Limb (tissue), 2 donors: ENCODE data around the gene SORBS1.
A peak's percentile ranks its signal among the peaks of the same experiment; 100 is the strongest.

ENCODE experiments used
- DNase-seq, 2 donors: peaks; one replicate each; pipeline ENCODE4 v3.0.0-alpha.2; 2016; ENCODE audit errors: extremely low spot score in 2 of 2

The SORBS1 gene

DNA sequence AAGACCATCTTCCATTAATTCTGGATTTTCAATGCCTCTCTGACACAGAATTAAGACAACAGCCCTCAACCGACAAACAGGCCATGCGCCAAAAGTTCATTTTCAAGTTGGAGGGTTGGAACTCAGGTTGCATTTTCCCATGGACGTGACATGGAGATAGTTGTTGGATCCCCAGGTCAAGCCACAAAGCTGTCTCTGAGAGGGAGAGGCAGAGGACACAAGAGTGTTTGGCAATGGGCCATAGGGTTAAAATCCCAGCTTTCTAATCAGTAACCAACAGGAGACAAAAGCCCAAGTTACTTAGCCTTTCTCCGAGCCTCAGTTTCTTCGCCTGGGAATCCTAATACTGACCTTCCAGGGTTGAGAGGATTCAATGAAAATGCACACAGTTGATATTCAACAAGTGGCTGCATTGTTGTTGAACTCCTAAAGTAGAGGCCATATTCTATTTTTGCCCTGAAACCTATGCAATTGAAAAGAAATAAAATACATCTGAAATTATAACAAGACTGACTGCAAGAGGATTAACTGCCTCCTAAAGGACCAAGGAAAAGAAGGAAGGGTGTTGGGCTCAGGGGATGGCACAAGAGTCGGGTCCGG lies 44.3 kb downstream of the SORBS1 start:
- DNase-seq: no peak

- DNase-seq: no peak
Measured at GRCh38 chr10:95513941-95514392, 47.2 kb downstream of the SORBS1 start.

DNA sequence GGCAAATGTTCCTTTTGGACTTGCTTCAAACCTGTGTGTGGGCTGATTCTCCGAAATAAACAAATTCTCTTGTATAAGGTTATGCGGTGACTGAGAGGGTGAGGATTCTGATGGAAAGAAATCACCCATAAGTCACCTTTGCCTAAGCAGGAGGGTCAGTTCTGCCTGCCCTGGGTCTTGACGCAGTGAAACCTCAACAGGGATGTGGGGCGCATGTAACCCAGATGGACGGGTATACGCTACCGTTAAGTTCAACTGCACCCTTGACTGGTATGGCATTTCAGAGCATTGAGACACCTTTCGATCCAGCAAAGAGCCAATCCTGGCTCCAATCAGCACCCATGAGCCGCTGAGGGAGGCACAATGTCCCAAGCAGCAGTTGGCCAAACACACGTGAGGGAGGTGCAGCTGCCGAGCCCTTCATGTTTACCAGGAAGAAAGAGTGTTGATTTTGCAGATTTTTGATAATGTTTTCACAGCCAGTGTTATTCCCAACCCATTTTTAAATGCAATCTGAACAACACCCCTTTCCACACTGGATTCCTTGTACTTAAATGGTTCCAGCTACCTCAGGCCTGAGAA lies 48.1 kb downstream of the SORBS1 start:
- DNase-seq: no peak

GRCh38 chr10:95511314-95511713 lies 49.9 kb downstream of the SORBS1 start:
- DNase-seq: no peak

GRCh38 chr10:95509251-95509650 lies 51.9 kb downstream of the SORBS1 start:
- peak in 1 of 2 donors; percentile 30 for DNase-seq

- DNase-seq: no peak
Measured at GRCh38 chr10:95508730-95509129, 52.4 kb downstream of the SORBS1 start.

DNA sequence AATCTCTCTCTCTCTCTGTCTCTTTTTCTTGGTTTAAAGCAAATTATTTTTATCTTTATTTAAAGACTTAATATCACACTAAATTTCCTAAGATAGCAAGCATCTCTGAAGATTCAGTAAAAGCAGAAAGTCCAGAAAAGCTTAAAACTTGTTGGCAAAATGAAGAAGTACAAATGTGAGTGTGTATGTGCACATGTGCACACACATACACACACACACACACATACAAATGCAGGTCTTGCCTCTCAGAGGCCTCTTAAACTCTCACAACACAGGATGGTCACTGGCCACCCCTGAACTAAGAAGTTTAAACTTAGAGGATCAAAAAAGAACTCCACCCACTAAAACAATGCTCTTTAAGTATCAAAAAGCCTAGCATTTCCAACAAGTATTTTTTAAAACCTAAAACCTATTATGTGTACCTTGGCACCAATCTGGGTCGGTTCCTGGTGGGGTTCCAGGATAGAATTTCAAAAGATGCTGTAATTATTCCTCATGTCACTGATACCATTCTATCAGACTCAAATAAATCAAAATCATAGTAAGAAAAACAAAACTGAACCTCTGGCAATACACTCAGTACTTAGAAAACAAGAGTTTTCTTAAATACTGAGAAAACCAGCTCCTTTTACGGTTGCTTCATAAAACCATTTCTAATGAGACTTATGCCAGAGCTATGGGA lies 55.0 kb downstream of the SORBS1 start:
- no peak for DNase-seq

- no peak for DNase-seq
Measured at GRCh38 chr10:95505641-95506040, 55.5 kb downstream of the SORBS1 start.

GRCh38 chr10:95505084-95505610 lies 56.0 kb downstream of the SORBS1 start:
- DNase-seq: no peak

- DNase-seq: no peak
Measured at GRCh38 chr10:95504246-95504691, 56.9 kb downstream of the SORBS1 start.

DNA sequence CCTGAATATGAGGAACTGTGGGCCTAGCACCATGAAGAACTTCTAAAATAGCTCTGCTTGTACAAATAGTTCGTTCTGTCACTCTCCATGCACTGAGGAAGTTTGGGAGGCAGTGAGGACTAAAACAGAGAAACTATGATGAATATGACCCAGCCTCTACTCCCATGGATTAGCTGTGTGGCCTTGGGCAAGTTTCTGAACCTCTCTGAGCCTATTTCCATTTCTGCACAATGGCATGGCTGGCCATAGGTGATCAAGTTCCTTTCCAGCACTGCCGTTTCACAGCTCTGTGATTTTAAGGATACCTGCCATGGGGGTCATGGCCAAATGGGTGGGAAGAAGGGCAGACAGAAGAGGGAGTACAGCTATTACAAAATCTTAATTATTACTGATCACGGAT lies 57.6 kb downstream of the SORBS1 start:
- DNase-seq: no peak

DNA sequence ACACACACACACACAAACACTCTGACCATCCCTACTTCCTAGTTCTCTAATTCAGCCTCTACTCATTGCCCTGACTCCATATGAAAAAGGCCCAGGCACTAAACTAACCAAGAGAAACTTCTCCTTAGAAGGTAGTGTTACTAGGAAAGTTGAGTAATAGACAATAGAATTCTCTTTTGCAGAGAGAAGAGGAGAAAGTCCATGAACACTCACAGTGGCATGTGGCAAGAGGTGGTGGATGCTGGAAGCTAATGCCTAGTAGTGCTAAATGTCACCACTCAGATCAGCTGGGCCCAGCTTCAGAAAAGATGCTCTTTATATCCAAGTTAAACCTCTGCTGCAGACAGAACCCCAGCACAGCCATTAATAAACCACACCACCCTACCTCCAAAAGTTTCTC lies 58.2 kb downstream of the SORBS1 start:
- no peak for DNase-seq

DNA sequence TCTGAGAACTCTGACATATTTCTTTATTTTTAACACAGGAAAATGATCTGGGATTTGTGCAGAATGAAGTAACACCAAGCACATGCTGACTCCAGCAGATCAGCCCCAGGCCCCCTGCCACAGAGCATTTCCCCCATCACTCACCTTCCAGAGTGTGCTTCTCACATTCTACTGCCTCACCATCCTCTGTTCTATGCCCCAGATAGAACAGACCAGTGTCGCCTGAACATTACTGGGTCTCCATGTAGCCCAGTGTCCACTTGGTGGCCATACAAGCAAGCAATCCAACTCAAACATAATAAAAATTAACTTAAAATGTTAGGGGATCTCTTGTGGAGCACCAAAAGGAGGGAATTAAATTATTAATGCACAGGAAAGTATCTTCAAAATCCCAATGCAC lies 58.8 kb downstream of the SORBS1 start:
- no peak for DNase-seq

GRCh38 chr10:95501203-95502094 lies 59.7 kb downstream of the SORBS1 start:
- no peak for DNase-seq

- no peak for DNase-seq
Measured at GRCh38 chr10:95500649-95501048, 60.5 kb downstream of the SORBS1 start.

DNA sequence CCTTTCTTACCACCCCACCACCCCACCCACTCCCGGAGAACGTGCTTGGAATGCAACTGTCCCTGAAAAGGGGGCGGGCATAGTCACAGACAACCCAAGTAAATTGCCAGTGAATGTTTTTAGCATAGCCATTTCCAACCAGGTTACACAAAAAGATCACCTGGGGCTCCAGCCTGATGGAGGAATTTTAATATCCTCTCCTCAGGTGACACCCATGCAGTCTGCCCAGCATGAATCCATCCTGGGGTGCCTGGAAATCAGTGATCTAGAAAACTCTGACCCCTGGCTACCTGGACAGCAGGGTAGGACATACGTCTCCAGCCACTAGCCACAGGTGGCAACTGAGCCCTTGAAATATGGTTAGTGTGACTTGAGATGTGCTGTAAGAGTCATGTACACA lies 61.1 kb downstream of the SORBS1 start:
- no peak for DNase-seq

GRCh38 chr10:95499482-95499989 lies 61.6 kb downstream of the SORBS1 start:
- DNase-seq: no peak

GRCh38 chr10:95496951-95497350 lies 64.2 kb downstream of the SORBS1 start:
- no peak for DNase-seq

GRCh38 chr10:95496246-95496911 lies 64.8 kb downstream of the SORBS1 start:
- DNase-seq: no peak

DNA sequence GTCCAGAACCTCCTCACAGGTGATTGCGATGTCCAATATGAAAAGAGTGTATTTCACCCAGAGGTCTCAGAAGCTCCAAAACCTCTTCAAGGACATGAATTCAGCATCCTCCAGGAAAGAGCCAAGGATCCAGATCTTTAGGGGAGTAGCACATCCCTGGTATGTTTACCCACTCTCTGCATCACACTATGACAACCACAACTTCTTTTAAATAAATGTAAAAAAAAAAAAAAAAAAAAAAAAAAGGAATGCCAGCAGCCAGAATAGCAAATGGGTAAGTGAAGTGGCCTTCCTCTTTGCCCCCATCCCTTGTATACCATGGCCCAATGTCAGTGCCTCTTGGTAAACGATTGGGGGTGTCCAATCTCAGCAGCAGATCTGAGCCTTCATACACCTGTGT lies 67.3 kb downstream of the SORBS1 start:
- DNase-seq: no peak

DNA sequence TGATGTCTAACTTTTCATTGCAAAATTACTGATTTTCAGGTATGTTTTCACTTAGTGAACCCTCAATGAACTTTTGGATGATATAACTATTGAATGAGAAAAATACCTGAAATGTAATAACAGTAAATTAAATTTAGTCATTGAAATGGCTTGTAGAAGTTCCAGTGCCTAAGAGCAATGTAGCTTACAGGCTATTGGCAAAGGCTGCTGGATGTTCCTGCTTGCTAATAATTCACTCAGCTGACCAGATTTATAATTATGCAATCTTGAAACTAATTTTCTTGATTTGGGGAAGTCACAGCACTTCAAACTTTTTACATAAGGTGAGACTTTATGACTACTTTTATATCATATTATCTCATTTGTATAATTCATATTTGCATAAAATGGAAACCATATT lies 73.2 kb downstream of the SORBS1 start:
- DNase-seq: no peak
